NCI-H1092 treated with DMSO at 0.1 percent for 48 hours (cell line): Measurements from ENCODE around the gene IQSEC1.

Experiments used
- DNase-seq: peaks from one replicate; lab custom pipeline; 2025; lab: John Stamatoyannopoulos, UW

The IQSEC1 gene

DNA sequence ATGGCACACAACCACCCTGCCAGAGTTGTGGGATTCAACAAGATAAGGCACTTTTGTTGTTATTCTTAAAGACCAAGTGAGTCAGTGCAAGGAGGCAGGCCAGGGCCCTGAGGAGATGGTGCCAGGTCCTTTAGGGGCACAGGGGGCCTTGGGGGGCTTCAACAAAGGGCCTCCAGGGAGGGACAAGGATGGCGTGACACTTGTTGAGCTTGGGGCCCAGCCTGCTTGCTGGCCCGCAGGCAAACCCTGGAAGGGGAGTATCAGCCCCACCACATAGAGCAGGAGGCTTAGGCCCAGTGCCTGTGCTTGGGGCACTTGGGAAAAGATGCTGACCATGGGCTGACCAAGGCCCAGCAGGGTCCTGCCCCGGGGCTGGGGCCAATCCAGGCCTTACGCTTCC is 5.5 kb downstream of the IQSEC1 start:
- no peak for DNase-seq

GRCh38 chr3:13066834-13067233 is 6.4 kb downstream of the IQSEC1 start:
- no peak for DNase-seq

- no peak for DNase-seq
Observed at GRCh38 chr3:13066236-13066635, 7.0 kb downstream of the IQSEC1 start.

GRCh38 chr3:13065727-13066126 is 7.5 kb downstream of the IQSEC1 start:
- DNase-seq: no peak

DNA sequence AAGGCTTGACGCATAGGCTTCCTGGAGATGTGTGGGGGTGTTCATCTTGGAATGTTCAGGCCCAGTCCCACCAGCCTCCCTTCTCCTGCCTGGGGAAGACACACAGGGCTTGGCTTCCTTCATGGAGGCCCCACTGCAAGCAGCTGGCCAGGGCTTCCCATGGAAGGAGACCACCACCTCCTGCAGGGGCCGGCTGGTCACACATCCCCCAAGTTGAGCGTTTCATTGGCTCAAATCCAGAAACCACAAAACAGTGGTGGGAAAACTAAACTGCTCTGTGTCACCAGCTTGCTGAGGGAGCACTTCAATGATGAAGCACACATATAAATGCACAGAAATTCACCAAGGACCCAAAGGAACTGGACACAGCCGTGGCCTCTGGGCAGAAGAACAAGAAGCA is 8.3 kb downstream of the IQSEC1 start:
- DNase-seq: no peak

- no peak for DNase-seq
Observed at GRCh38 chr3:13064159-13064868, 8.9 kb downstream of the IQSEC1 start.

GRCh38 chr3:13063225-13063624 is 10.0 kb downstream of the IQSEC1 start:
- DNase-seq: no peak

DNA sequence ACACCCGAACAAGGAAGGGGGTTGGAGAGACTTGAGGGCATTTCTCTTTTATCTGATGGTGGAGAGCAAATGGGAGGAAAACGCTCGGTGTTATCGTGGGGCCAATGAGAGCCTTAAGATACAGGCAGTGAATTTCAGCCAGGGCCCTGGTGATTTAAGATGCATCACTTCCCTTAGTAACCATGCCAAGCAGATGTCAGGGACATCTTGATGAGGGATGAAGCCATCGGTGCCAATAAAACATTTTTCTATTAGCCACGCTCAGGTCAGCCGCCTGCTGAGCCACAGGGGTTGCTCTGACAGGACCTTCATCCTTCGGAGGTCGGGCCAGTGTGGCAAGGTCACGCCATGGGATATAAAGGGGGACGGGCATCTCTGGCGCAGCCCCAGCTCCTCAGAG is 10.6 kb downstream of the IQSEC1 start:
- DNase-seq: no peak

DNA sequence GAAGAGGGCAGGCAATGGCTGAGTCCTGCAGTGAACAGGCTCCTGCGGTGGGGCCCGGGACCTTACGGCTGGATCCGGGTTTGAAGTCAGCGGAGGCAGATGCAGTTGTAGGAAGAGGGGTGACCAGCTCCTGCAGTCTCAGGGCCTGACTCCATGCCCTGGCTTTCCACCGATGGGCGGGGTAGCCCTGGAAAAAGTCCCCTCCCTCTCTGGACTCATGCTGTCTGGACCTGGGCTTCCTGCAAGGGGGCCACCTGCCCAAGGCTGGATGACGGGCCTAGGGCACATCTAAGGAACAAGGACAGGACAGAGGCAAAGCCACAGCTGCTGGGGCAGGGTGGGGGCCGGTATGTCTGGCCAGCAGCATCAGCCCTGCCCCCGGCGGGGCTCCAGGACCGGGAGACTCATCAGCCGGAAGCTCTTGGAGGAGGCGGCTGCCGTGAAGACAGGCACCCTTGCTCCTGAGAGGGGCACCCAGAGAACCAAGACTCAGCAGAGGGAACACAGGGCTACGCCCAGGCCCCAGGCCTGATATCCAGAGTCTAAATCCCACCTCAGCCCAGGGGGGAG is 12.8 kb downstream of the IQSEC1 start:
- no peak for DNase-seq

- DNase-seq: no peak
Observed at GRCh38 chr3:13058346-13059120, 14.7 kb downstream of the IQSEC1 start.

GRCh38 chr3:13057282-13058040 is 15.8 kb downstream of the IQSEC1 start:
- DNase-seq: no peak

- DNase-seq: no peak
Observed at GRCh38 chr3:13055634-13056033, 17.6 kb downstream of the IQSEC1 start.

- no peak for DNase-seq
Observed at GRCh38 chr3:13054341-13055285, 18.6 kb downstream of the IQSEC1 start.

- no peak for DNase-seq
Observed at GRCh38 chr3:13053893-13054292, 19.3 kb downstream of the IQSEC1 start.

- DNase-seq: no peak
Observed at GRCh38 chr3:13053420-13053819, 19.8 kb downstream of the IQSEC1 start.

- DNase-seq: no peak
Observed at GRCh38 chr3:13052191-13052820, 20.9 kb downstream of the IQSEC1 start.

DNA sequence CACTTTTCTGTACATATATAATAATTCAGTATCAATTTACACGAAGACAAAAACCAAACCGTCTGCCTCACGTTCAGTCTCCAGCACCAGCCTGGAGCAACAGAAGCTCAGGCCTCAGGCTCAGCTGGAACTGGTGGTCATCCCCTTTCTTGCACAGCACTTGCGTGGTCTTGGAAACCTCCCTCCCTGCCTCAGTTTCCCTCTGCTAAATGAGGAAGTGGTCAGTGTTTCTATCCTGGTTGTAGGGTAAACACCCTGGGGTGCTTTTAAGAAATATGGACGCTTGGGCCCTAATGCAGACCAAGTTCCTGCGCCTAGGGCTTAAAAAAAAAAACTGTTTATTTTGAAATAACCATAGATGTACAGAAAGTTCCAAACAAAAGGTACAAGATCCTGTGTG is 21.6 kb downstream of the IQSEC1 start:
- DNase-seq: no peak

GRCh38 chr3:13051066-13051465 is 22.2 kb downstream of the IQSEC1 start:
- peak; percentile 39 for DNase-seq

- DNase-seq: no peak
Observed at GRCh38 chr3:13050446-13050845, 22.8 kb downstream of the IQSEC1 start.

- no peak for DNase-seq
Observed at GRCh38 chr3:13049400-13049799, 23.8 kb downstream of the IQSEC1 start.
